ENCODE data around the gene CNTFR. TPM values are rescaled to one million over a fixed set of nuclear protein-coding genes. Genes with fewer than 3 reads are reported as not detected.

Gene CNTFR
- total and polyA plus RNA-seq, 4 experiments from 2014 or later = not detected

- Histone ChIP-seq H3K27ac (ENCODE audit: low read depth, low read length) (no peak overlapping the region), H3K36me3 (ENCODE audit: insufficient read depth, low read length) (no peaks in the 10 kb centered on the region), H3K4me3 (ENCODE audit: low read length in 2 of 2) (no peak overlapping the region), H3K4me1 (ENCODE audit: insufficient read depth, low read length) (peaks cover 12% of the 10 kb centered on the region), H3K9me3 (ENCODE audit: control insufficient read depth in 1 of 2, low read length in 2 of 2) (no peaks in the 10 kb centered on the region), H3K27me3 (ENCODE audit: insufficient read depth, low read length) (no peaks in the 10 kb centered on the region)
- Mint-ChIP-seq H3K27ac (peak overlapping the region in 1 of 7 donors; percentile 24), H3K27me3 (no peaks in the 10 kb centered on the region), H3K4me1 (peaks cover 6 to 13% (median 8%) of the 10 kb centered on the region in 4 donors), H3K9me3 (no peaks in the 10 kb centered on the region), H3K36me3 (no peaks in the 10 kb centered on the region), H3K4me3 (no peak overlapping the region)
- intact Hi-C loops (cut with micrococcal nuclease) = loop anchor here (5.0 kb wide), 1 partner anchor 113 kb away; no protein-coding TSS in a partner anchor
- no peak for DNase-seq
- CTCF ChIA-PET (ENCODE audit: partially characterized antibody) = interaction anchor here (0.8 to 1.6 kb wide), 6 partner anchors 18 to 119 kb away, joined by 3 to 6 read pairs (median 3); partner anchors contain the start of gene SIGMAR1
- POLR2A ChIA-PET (ENCODE audit: partially characterized antibody) = no interaction called here
These were observed 70.1 kb downstream of the CNTFR start for GRCh38 chr9:34519321-34520020.

- Mint-ChIP-seq H3K27ac (no peak overlapping the region), H3K4me1 (peaks cover 5 to 12% (median 6%) of the 10 kb centered on the region in 4 donors), H3K36me3 (no peaks in the 10 kb centered on the region), H3K9me3 (no peaks in the 10 kb centered on the region), H3K27me3 (no peaks in the 10 kb centered on the region), H3K4me3 (no peak overlapping the region)
- no peak for DNase-seq
- no peak overlapping the region for H3K4me3 ChIP-seq (ENCODE audit: low read length in 2 of 2)
- H3K36me3 ChIP-seq (ENCODE audit: insufficient read depth, low read length) = no peaks in the 10 kb centered on the region
- H3K9me3 ChIP-seq (ENCODE audit: control insufficient read depth in 1 of 2, low read length in 2 of 2) = no peaks in the 10 kb centered on the region
- CTCF ChIA-PET (ENCODE audit: partially characterized antibody) = interaction anchor here (0.8 to 1.5 kb wide), 5 partner anchors 18 to 85 kb away, joined by 3 to 6 read pairs (median 3); no protein-coding TSS in a partner anchor
- no peaks in the 10 kb centered on the region for H3K27me3 ChIP-seq (ENCODE audit: insufficient read depth, low read length)
- POLR2A ChIA-PET (ENCODE audit: partially characterized antibody) = no interaction called here
- no peak overlapping the region for H3K27ac ChIP-seq (ENCODE audit: low read depth, low read length)
- peaks cover 12% of the 10 kb centered on the region for H3K4me1 ChIP-seq (ENCODE audit: insufficient read depth, low read length)
- intact Hi-C loops (cut with micrococcal nuclease) = no loop called here
These were observed 70.6 kb downstream of the CNTFR start for GRCh38 chr9:34518896-34519295.

- peaks cover 4 to 6% (median 5%) of the 10 kb centered on the region in 4 donors for H3K4me1 Mint-ChIP-seq
- no peaks in the 10 kb centered on the region for H3K36me3 Mint-ChIP-seq
- DNase-seq = no peak
- no peak overlapping the region for H3K4me3 ChIP-seq (ENCODE audit: low read length in 2 of 2)
- H3K27me3 ChIP-seq (ENCODE audit: insufficient read depth, low read length) = no peaks in the 10 kb centered on the region
- H3K27ac Mint-ChIP-seq = no peak overlapping the region
- H3K4me3 Mint-ChIP-seq = no peak overlapping the region
- H3K9me3 ChIP-seq (ENCODE audit: control insufficient read depth in 1 of 2, low read length in 2 of 2) = no peaks in the 10 kb centered on the region
- no peaks in the 10 kb centered on the region for H3K36me3 ChIP-seq (ENCODE audit: insufficient read depth, low read length)
- H3K27me3 Mint-ChIP-seq = no peaks in the 10 kb centered on the region
- POLR2A ChIA-PET (ENCODE audit: partially characterized antibody) = no interaction called here
- peaks cover 7% of the 10 kb centered on the region for H3K4me1 ChIP-seq (ENCODE audit: insufficient read depth, low read length)
- intact Hi-C loops (cut with micrococcal nuclease) = no loop called here
- H3K27ac ChIP-seq (ENCODE audit: low read depth, low read length) = no peak overlapping the region
- H3K9me3 Mint-ChIP-seq = no peaks in the 10 kb centered on the region
- CTCF ChIA-PET (ENCODE audit: partially characterized antibody) = interaction anchor here (1.5 kb wide), 1 partner anchor 17 kb away, joined by 6 read pairs; no protein-coding TSS in a partner anchor
These were observed 71.4 kb downstream of the CNTFR start for GRCh38 chr9:34518110-34518616.

GRCh38 chr9:34517185-34517584 lies 72.3 kb downstream of the CNTFR start:
- Mint-ChIP-seq H3K9me3 (peaks cover 0 to 2% (median 0%) of the 10 kb centered on the region in 8 donors), H3K36me3 (no peaks in the 10 kb centered on the region), H3K4me3 (no peak overlapping the region), H3K27me3 (no peaks in the 10 kb centered on the region), H3K27ac (no peak overlapping the region), H3K4me1 (peaks cover 0 to 1% (median under 1%) of the 10 kb centered on the region in 4 donors)
- Histone ChIP-seq H3K27ac (ENCODE audit: low read depth, low read length) (no peak overlapping the region), H3K36me3 (ENCODE audit: insufficient read depth, low read length) (no peaks in the 10 kb centered on the region), H3K9me3 (ENCODE audit: control insufficient read depth in 1 of 2, low read length in 2 of 2) (no peaks in the 10 kb centered on the region), H3K4me3 (ENCODE audit: low read length in 2 of 2) (no peak overlapping the region), H3K4me1 (ENCODE audit: insufficient read depth, low read length) (peaks cover 1% of the 10 kb centered on the region), H3K27me3 (ENCODE audit: insufficient read depth, low read length) (no peaks in the 10 kb centered on the region)
- POLR2A ChIA-PET (ENCODE audit: partially characterized antibody) = no interaction called here
- CTCF ChIA-PET (ENCODE audit: partially characterized antibody) = no interaction called here
- no peak for DNase-seq
- intact Hi-C loops (cut with micrococcal nuclease) = no loop called here

GRCh38 chr9:34515959-34516358 lies 73.6 kb downstream of the CNTFR start:
- Histone ChIP-seq H3K27me3 (ENCODE audit: insufficient read depth, low read length) (no peaks in the 10 kb centered on the region), H3K36me3 (ENCODE audit: insufficient read depth, low read length) (no peaks in the 10 kb centered on the region), H3K27ac (ENCODE audit: low read depth, low read length) (no peak overlapping the region), H3K4me3 (ENCODE audit: low read length in 2 of 2) (no peak overlapping the region), H3K4me1 (ENCODE audit: insufficient read depth, low read length) (no peaks in the 10 kb centered on the region), H3K9me3 (ENCODE audit: control insufficient read depth in 1 of 2, low read length in 2 of 2) (no peaks in the 10 kb centered on the region)
- ChIA-PET CTCF (ENCODE audit: partially characterized antibody) (no interaction called here), POLR2A (ENCODE audit: partially characterized antibody) (no interaction called here)
- Mint-ChIP-seq H3K4me1 (no peaks in the 10 kb centered on the region), H3K27ac (peak overlapping the region in 1 of 7 donors; percentile 49), H3K27me3 (no peaks in the 10 kb centered on the region), H3K9me3 (peaks cover 0 to 2% (median 0%) of the 10 kb centered on the region in 8 donors), H3K36me3 (no peaks in the 10 kb centered on the region), H3K4me3 (no peak overlapping the region)
- DNase-seq = no peak
- intact Hi-C loops (cut with micrococcal nuclease) = no loop called here

GRCh38 chr9:34514816-34515215 lies 74.7 kb downstream of the CNTFR start:
- no peak overlapping the region for H3K27ac Mint-ChIP-seq
- DNase-seq = no peak
- H3K9me3 Mint-ChIP-seq = peaks cover 0 to 2% (median 0%) of the 10 kb centered on the region in 8 donors
- no peaks in the 10 kb centered on the region for H3K36me3 ChIP-seq (ENCODE audit: insufficient read depth, low read length)
- no peak overlapping the region for H3K27ac ChIP-seq (ENCODE audit: low read depth, low read length)
- intact Hi-C loops (cut with micrococcal nuclease) = no loop called here
- H3K4me1 Mint-ChIP-seq = no peaks in the 10 kb centered on the region
- no peak overlapping the region for H3K4me3 ChIP-seq (ENCODE audit: low read length in 2 of 2)
- POLR2A ChIA-PET (ENCODE audit: partially characterized antibody) = no interaction called here
- H3K4me1 ChIP-seq (ENCODE audit: insufficient read depth, low read length) = no peaks in the 10 kb centered on the region
- H3K36me3 Mint-ChIP-seq = no peaks in the 10 kb centered on the region
- no peaks in the 10 kb centered on the region for H3K27me3 Mint-ChIP-seq
- H3K27me3 ChIP-seq (ENCODE audit: insufficient read depth, low read length) = no peaks in the 10 kb centered on the region
- CTCF ChIA-PET (ENCODE audit: partially characterized antibody) = interaction anchor here (1.3 to 1.9 kb wide), 2 partner anchors 13 to 89 kb away, joined by 3 to 6 read pairs; no protein-coding TSS in a partner anchor
- no peaks in the 10 kb centered on the region for H3K9me3 ChIP-seq (ENCODE audit: control insufficient read depth in 1 of 2, low read length in 2 of 2)
- no peak overlapping the region for H3K4me3 Mint-ChIP-seq

- ChIA-PET CTCF (ENCODE audit: partially characterized antibody) (interaction anchor here (1.3 to 1.9 kb wide), 2 partner anchors 13 to 90 kb away, joined by 3 to 6 read pairs; no protein-coding TSS in a partner anchor), POLR2A (ENCODE audit: partially characterized antibody) (no interaction called here)
- Mint-ChIP-seq H3K9me3 (peaks cover 0 to 2% (median 0%) of the 10 kb centered on the region in 8 donors), H3K27ac (no peak overlapping the region), H3K36me3 (no peaks in the 10 kb centered on the region), H3K4me3 (no peak overlapping the region), H3K4me1 (no peaks in the 10 kb centered on the region), H3K27me3 (no peaks in the 10 kb centered on the region)
- H3K4me3 ChIP-seq (ENCODE audit: low read length in 2 of 2) = no peak overlapping the region
- no peak overlapping the region for H3K27ac ChIP-seq (ENCODE audit: low read depth, low read length)
- no peak for DNase-seq
- intact Hi-C loops (cut with micrococcal nuclease) = no loop called here
- H3K36me3 ChIP-seq (ENCODE audit: insufficient read depth, low read length) = no peaks in the 10 kb centered on the region
- H3K9me3 ChIP-seq (ENCODE audit: control insufficient read depth in 1 of 2, low read length in 2 of 2) = no peaks in the 10 kb centered on the region
- no peaks in the 10 kb centered on the region for H3K27me3 ChIP-seq (ENCODE audit: insufficient read depth, low read length)
- no peaks in the 10 kb centered on the region for H3K4me1 ChIP-seq (ENCODE audit: insufficient read depth, low read length)
These were observed 75.1 kb downstream of the CNTFR start for GRCh38 chr9:34514401-34514800.

Data from CD4-positive, alpha-beta memory T cell (primary cell).